Activated CD4-positive, alpha-beta T cell treated with anti-CD3 and anti-CD28 coated beads, Interleukin-2, amount 10 ng/mL, durations not matched to agents 7 days and 5 days (primary cell): Measurements from ENCODE around the gene SCARB2. TPM values are rescaled to one million over a fixed set of nuclear protein-coding genes. Genes with fewer than 3 reads are reported as not detected.

ENCODE experiments used
- CTCF ChIA-PET: fragments of 350-600 bp; sonication (Branson Sonifier 250); formaldehyde crosslinking; loops from one replicate; lab custom pipeline; 2021; ENCODE audit warnings: antibody characterized with exemption; lab: Charles Lee
- POLR2A ChIA-PET: fragments of 350-600 bp; sonication (Branson Sonifier 250); formaldehyde crosslinking; loops from one replicate; lab custom pipeline; 2021; ENCODE audit warnings: antibody characterized with exemption; lab: Charles Lee
- DNase-seq: peaks from one replicate; pipeline ENCODE4 v3.0.0-alpha.2; 2020
- H3K27ac Mint-ChIP-seq: one replicate; pipeline ENCODE4 v1.8.0; 2021; ENCODE audit warnings: mild to moderate bottlenecking, moderate library complexity, mixed read lengths
- H3K27me3 Mint-ChIP-seq: one replicate; pipeline ENCODE4 v1.8.0; 2021; ENCODE audit warnings: mixed read lengths
- H3K36me3 Mint-ChIP-seq: one replicate; pipeline ENCODE4 v1.8.0; 2021; ENCODE audit warnings: low read depth, mixed read lengths
- H3K4me1 Mint-ChIP-seq: one replicate; pipeline ENCODE4 v1.8.0; 2021; ENCODE audit warnings: mixed read lengths
- H3K4me3 Mint-ChIP-seq: one replicate; pipeline ENCODE4 v1.8.0; 2021; ENCODE audit warnings: mild to moderate bottlenecking, moderate library complexity, mixed read lengths
- H3K9me3 Mint-ChIP-seq: one replicate; pipeline ENCODE4 v1.8.0; 2021; ENCODE audit warnings: mixed read lengths
- total RNA-seq, 2 experiments: library from RNA; stranded (reverse); gene quantifications; one replicate each; pipeline ENCODE4 v1.2.3, GENCODE V29; 2021

SCARB2 gene
- total RNA-seq, 2 experiments from 2014 or later = 17.0 to 17.8 TPM

DNA sequence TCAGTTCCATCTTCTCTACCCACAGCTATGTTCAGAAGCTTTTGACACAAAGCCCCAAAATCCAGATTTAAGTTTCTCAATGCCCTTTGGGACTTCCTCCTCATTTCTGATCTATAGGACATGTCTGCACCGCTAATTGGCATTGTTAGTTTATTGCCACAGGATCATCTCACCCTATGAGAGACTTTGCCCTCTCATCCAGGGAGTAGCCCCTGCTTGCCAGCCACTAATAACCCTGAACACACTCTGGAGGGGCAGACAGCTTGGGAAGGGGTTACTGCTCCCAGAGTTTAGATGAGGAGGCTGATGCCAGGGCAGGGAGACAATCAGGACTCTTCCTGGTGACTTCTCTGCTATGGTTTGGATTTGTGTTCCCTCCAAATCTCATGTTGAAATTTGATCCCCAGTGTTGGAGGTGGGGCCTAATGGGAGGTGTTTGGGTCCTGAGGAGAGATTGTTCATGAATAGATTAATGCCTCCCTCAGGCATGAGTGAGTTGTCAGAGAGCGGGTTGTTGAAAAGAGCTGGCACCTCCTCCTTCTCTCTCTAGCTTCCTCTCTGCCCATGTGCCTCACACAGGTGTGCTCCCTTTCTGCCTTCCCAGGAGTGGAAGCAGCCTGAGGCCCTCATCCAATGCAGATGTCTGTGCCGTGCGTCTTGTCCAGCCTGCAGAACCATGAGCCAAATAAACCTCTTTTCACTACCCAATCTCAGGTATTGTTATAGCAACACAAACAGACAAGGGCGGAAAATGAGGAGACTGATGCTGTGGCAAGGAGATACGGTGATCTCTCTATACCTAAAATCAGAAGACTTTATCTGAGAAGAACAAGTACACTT is 3.6 kb upstream of the SCARB2 start:
- POLR2A ChIA-PET = no interaction called here
- CTCF ChIA-PET = interaction anchor here (0.8 to 1.5 kb wide), 2 partner anchors 89 to 126 kb away, joined by 3 read pairs; no protein-coding TSS in a partner anchor

GRCh38 chr4:76216524-76216923 is 2.9 kb upstream of the SCARB2 start:
- Mint-ChIP-seq H3K4me3 (no peak overlapping the region), H3K27me3 (no peaks in the 10 kb centered on the region), H3K36me3 (no peaks in the 10 kb centered on the region), H3K4me1 (peaks cover 34% of the 10 kb centered on the region), H3K9me3 (no peaks in the 10 kb centered on the region), H3K27ac (no peak overlapping the region)
- DNase-seq = no peak
- ChIA-PET CTCF (interaction anchor here (0.8 to 1.5 kb wide), 2 partner anchors 89 to 127 kb away, joined by 3 read pairs; no protein-coding TSS in a partner anchor), POLR2A (no interaction called here)

More for the DNA sequence above, 3.6 kb upstream of the SCARB2 start:
- H3K36me3 Mint-ChIP-seq = no peaks in the 10 kb centered on the region
- DNase-seq = no peak
- no peak overlapping the region for H3K4me3 Mint-ChIP-seq
- H3K27me3 Mint-ChIP-seq = no peaks in the 10 kb centered on the region
- H3K27ac Mint-ChIP-seq = no peak overlapping the region
- H3K4me1 Mint-ChIP-seq = peaks cover 30% of the 10 kb centered on the region
- no peaks in the 10 kb centered on the region for H3K9me3 Mint-ChIP-seq

DNA sequence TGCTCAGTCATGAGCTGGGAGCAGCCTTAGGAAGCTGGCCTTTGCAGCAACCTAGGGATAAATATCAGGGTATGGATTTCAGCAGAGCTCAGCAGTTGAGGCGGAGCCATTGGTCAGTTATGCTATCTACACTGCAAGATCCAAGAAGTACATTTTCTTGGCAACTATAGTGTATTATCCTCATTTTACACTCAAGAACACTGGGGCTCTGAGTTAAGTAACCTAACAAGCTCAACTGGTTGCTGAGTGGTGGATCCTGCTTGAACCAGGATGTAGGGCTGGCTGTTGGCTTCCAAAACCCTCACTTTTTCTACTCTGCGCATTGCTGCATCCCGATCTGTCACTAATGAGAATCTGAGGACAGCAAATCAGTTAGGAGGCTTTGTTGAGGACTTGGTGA is 1.5 kb upstream of the SCARB2 start:
- no peak for DNase-seq
- Mint-ChIP-seq H3K27ac (no peak overlapping the region), H3K4me3 (no peak overlapping the region), H3K9me3 (no peaks in the 10 kb centered on the region), H3K4me1 (peaks cover 37% of the 10 kb centered on the region), H3K36me3 (no peaks in the 10 kb centered on the region), H3K27me3 (no peaks in the 10 kb centered on the region)
- POLR2A ChIA-PET = no interaction called here
- CTCF ChIA-PET = interaction anchor here (0.7 kb wide), 1 partner anchor 14 kb away, joined by 3 read pairs; no protein-coding TSS in a partner anchor

- Mint-ChIP-seq H3K36me3 (peaks cover 1% of the 10 kb centered on the region), H3K4me1 (peaks cover 32% of the 10 kb centered on the region), H3K27ac (peak overlapping the region; percentile 93), H3K9me3 (no peaks in the 10 kb centered on the region), H3K4me3 (peak overlapping the region; percentile 77), H3K27me3 (no peaks in the 10 kb centered on the region)
- DNase-seq = no peak
- ChIA-PET POLR2A (no interaction called here), CTCF (no interaction called here)
These were observed 602 bp upstream of the SCARB2 start for GRCh38 chr4:76214177-76214675.

DNA sequence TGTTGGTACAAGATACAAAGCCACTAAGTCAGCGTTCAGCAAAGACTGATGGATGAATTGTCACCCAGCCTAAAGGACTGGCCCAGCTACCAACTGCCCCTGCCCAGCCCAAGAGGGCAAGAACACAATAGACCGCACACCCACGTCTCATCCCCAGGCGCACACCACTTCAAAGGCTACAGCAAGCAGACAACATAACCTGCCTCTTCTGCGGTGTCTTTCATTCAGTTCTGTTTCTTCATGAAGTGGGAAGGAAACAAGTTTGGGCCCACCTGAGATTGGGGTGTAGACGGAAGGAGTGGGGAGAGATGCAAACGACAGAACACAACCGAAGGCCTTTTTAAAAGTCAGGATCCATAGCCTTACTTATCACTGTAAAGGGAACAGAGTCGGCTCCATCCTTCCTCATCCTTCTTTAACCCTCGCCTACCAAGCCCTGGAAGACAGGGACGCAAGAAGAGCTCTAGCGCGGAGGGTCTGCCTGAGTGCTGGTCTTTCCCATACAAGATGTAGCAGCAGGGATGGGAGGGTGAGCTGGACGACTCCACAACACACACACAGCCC is 691 bp downstream of the SCARB2 start:
- ChIA-PET CTCF (interaction anchor here (0.6 to 1.0 kb wide), 3 partner anchors 22 to 292 kb away, joined by 3 read pairs; no protein-coding TSS in a partner anchor), POLR2A (no interaction called here)
- H3K4me1 Mint-ChIP-seq = peaks cover 35% of the 10 kb centered on the region
- H3K4me3 Mint-ChIP-seq = peak overlapping the region; percentile 81
- H3K36me3 Mint-ChIP-seq = peaks cover 1% of the 10 kb centered on the region
- peak; percentile 64 for DNase-seq
- no peaks in the 10 kb centered on the region for H3K27me3 Mint-ChIP-seq
- H3K9me3 Mint-ChIP-seq = no peaks in the 10 kb centered on the region
- H3K27ac Mint-ChIP-seq = peak overlapping the region; percentile 93

DNA sequence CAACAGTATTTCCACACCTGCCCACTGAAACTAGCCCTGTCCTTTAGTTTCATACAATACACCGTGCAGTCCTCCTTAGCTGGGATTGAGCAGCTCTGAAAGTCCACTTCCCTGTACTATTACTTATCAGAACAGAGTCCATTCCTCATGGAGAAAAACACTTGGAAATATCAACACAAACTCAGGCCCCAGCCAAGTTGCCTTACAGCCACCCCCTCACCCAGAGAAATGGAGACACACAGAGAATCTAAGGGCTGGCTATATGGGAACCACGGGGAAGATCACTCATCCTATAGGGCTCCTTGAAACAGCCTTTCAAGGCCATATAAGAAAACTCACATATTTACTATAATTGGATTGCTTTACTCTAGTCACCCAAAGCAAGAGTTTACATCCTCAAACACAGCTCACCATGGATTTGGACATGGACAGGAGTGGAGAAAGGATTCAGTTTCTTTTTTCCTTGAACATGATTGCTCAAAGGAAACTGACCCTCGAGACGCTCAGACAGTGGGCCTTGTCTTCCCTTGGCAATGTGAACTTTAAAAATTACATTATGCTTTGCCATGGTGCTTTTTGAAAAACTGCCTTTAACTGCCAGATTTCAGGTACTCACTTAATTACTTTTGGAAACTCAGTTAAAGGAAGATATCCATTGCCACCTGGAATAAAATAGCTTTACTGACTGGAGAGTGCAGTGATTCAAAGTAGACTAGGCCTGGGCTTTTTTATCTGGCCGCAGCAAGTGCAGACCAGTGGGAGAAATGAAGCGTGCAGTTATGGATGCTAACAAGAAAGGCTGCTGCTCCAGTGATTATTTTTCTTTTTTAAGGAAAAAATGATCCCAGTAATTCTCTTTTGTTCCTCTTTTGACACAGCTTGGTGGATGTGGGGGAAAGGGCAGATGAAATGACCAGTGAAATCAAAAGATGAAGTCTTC is 1.6 kb downstream of the SCARB2 start:
- ChIA-PET POLR2A (no interaction called here), CTCF (interaction anchor here (0.9 to 1.4 kb wide), 3 partner anchors 12 to 31 kb away, joined by 3 to 4 read pairs (median 3); no protein-coding TSS in a partner anchor)
- Mint-ChIP-seq H3K4me3 (peak overlapping the region; percentile 81), H3K36me3 (peaks cover 1% of the 10 kb centered on the region), H3K4me1 (peaks cover 35% of the 10 kb centered on the region), H3K27ac (peak overlapping the region; percentile 93), H3K9me3 (no peaks in the 10 kb centered on the region), H3K27me3 (no peaks in the 10 kb centered on the region)
- no peak for DNase-seq

DNA sequence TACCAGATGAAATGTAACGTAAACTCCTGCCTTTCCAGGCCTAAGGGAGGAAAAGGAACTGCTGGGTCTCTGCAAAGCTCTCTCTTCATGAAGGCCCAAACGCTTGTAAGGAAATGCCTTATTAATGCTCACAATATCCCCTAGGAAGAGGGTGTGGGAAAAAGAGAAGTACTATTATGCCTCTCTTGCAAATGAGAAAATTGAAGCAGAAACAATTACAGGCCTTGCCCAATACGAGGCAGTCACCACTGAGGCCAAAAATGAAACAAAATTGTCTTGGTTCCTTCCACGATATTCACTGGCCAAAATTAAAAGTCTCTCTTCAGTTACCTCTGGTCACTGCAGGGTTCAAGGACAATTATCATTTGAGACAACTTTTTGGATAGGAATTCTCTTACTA is 3.2 kb downstream of the SCARB2 start:
- Mint-ChIP-seq H3K4me3 (no peak overlapping the region), H3K27ac (no peak overlapping the region), H3K4me1 (peaks cover 36% of the 10 kb centered on the region), H3K36me3 (peaks cover 1% of the 10 kb centered on the region), H3K9me3 (no peaks in the 10 kb centered on the region), H3K27me3 (no peaks in the 10 kb centered on the region)
- DNase-seq = no peak
- ChIA-PET POLR2A (no interaction called here), CTCF (interaction anchor here (1.9 kb wide), 1 partner anchor 11 kb away, joined by 4 read pairs; no protein-coding TSS in a partner anchor)

DNA sequence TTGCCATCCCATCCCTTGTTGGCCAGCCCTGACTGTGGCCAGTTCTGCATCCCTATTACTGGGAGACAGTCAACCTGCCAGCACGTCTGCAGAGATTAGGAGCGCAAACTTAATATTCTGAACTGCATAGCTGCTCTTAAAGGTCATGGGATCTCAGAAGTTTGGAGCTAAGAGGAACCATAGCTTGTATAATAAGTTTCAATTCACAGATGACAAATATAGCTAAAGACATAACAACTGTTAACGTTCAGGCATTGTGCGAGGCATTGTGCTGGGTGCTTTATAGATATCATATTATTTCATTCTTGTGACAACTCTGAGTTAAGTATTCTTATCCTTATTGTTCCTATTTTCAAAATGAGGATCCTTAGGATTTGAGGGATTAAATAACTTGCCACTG is 3.7 kb downstream of the SCARB2 start:
- H3K27me3 Mint-ChIP-seq = no peaks in the 10 kb centered on the region
- H3K9me3 Mint-ChIP-seq = no peaks in the 10 kb centered on the region
- DNase-seq = no peak
- POLR2A ChIA-PET = no interaction called here
- H3K4me3 Mint-ChIP-seq = no peak overlapping the region
- CTCF ChIA-PET = interaction anchor here (1.9 kb wide), 1 partner anchor 11 kb away, joined by 4 read pairs; no protein-coding TSS in a partner anchor
- H3K4me1 Mint-ChIP-seq = peaks cover 33% of the 10 kb centered on the region
- no peak overlapping the region for H3K27ac Mint-ChIP-seq
- H3K36me3 Mint-ChIP-seq = peaks cover 1% of the 10 kb centered on the region

GRCh38 chr4:76208005-76208765 is 5.4 kb downstream of the SCARB2 start:
- CTCF ChIA-PET = no interaction called here
- Mint-ChIP-seq H3K27me3 (no peaks in the 10 kb centered on the region), H3K4me3 (no peak overlapping the region), H3K27ac (no peak overlapping the region), H3K4me1 (peaks cover 23% of the 10 kb centered on the region), H3K9me3 (no peaks in the 10 kb centered on the region), H3K36me3 (peaks cover 1% of the 10 kb centered on the region)
- POLR2A ChIA-PET = no interaction called here
- no peak for DNase-seq

GRCh38 chr4:76207549-76207948 is 6.1 kb downstream of the SCARB2 start:
- no peaks in the 10 kb centered on the region for H3K9me3 Mint-ChIP-seq
- ChIA-PET CTCF (no interaction called here), POLR2A (no interaction called here)
- DNase-seq = no peak
- no peak overlapping the region for H3K27ac Mint-ChIP-seq
- no peaks in the 10 kb centered on the region for H3K27me3 Mint-ChIP-seq
- H3K4me3 Mint-ChIP-seq = no peak overlapping the region
- peaks cover 1% of the 10 kb centered on the region for H3K36me3 Mint-ChIP-seq
- H3K4me1 Mint-ChIP-seq = peaks cover 17% of the 10 kb centered on the region

GRCh38 chr4:76206222-76206942 is 7.2 kb downstream of the SCARB2 start:
- DNase-seq = no peak
- no peaks in the 10 kb centered on the region for H3K9me3 Mint-ChIP-seq
- ChIA-PET POLR2A (no interaction called here), CTCF (no interaction called here)
- H3K27me3 Mint-ChIP-seq = no peaks in the 10 kb centered on the region
- H3K36me3 Mint-ChIP-seq = peaks cover 1% of the 10 kb centered on the region
- no peak overlapping the region for H3K27ac Mint-ChIP-seq
- H3K4me3 Mint-ChIP-seq = no peak overlapping the region
- peaks cover 8% of the 10 kb centered on the region for H3K4me1 Mint-ChIP-seq
